ENCODE data around the gene MYO5C. TPM values are rescaled to one million over a fixed set of nuclear protein-coding genes. Genes with fewer than 3 reads are reported as not detected.

Gene MYO5C
- total and polyA plus RNA-seq, 2 donors (not counting 1 experiment from before 2014, with no cell fraction given), result under 0.01 to 0.07 TPM

- Histone ChIP-seq H2AFZ (ENCODE audit: low read length) (no peak overlapping the region), H3K79me2 (ENCODE audit: control insufficient read depth, insufficient read depth, low read length) (no peaks in the 10 kb centered on the region), H3K27ac (ENCODE audit: insufficient read depth, low read length) (no peak overlapping the region), H3K4me2 (ENCODE audit: extremely low read depth, insufficient read depth, low read length) (no peak overlapping the region), H3K27me3 (ENCODE audit: control insufficient read depth, insufficient read depth, low read length) (peaks cover 30% of the 10 kb centered on the region), H3K4me3 (replicated peaks in 1 of 4; ENCODE audit: control extremely low read depth in 1 of 4, insufficient read depth in 1 of 4, low read depth in 3 of 4, low read length in 4 of 4) (no peak overlapping the region), H3K36me3 (ENCODE audit: control insufficient read depth, insufficient read depth, low read length) (no peaks in the 10 kb centered on the region), H3K4me1 (ENCODE audit: control insufficient read depth, extremely low read depth, insufficient read depth, low read length) (no peaks in the 10 kb centered on the region), H3K9ac (ENCODE audit: insufficient read depth, low read length) (no peak overlapping the region), H4K20me1 (ENCODE audit: control insufficient read depth, extremely low read depth, insufficient read depth, low read length) (no peaks in the 10 kb centered on the region), H3K9me3 (ENCODE audit: control insufficient read depth, insufficient read depth, low read depth, low read length) (no peaks in the 10 kb centered on the region)
- TF ChIP-seq CTCF (conservative IDR thresholded peaks at IDR 0.05 in 1 of 2, IDR thresholded peaks at IDR 0.05 in 1 of 2; ENCODE audit: low read depth in 1 of 2, low read length in 2 of 2) (no peak), EZH2 (IDR thresholded peaks at IDR 0.05; ENCODE audit: low read length, missing control alignments) (no peak)
- no peak for DNase-seq (ENCODE audit: low read depth in 2 of 2)
Observed at GRCh38 chr15:52290800-52291199, 4.8 kb downstream of the MYO5C start.

- TF ChIP-seq CTCF (conservative IDR thresholded peaks at IDR 0.05 in 1 of 2, IDR thresholded peaks at IDR 0.05 in 1 of 2; ENCODE audit: low read depth in 1 of 2, low read length in 2 of 2) (no peak), EZH2 (IDR thresholded peaks at IDR 0.05; ENCODE audit: low read length, missing control alignments) (no peak)
- Histone ChIP-seq H3K27me3 (ENCODE audit: control insufficient read depth, insufficient read depth, low read length) (peaks cover 28% of the 10 kb centered on the region), H3K9ac (ENCODE audit: insufficient read depth, low read length) (no peak overlapping the region), H3K9me3 (ENCODE audit: control insufficient read depth, insufficient read depth, low read depth, low read length) (no peaks in the 10 kb centered on the region), H3K4me2 (ENCODE audit: extremely low read depth, insufficient read depth, low read length) (no peak overlapping the region), H3K4me3 (replicated peaks in 1 of 4; ENCODE audit: control extremely low read depth in 1 of 4, insufficient read depth in 1 of 4, low read depth in 3 of 4, low read length in 4 of 4) (no peak overlapping the region), H3K79me2 (ENCODE audit: control insufficient read depth, insufficient read depth, low read length) (no peaks in the 10 kb centered on the region), H3K36me3 (ENCODE audit: control insufficient read depth, insufficient read depth, low read length) (no peaks in the 10 kb centered on the region), H4K20me1 (ENCODE audit: control insufficient read depth, extremely low read depth, insufficient read depth, low read length) (no peaks in the 10 kb centered on the region), H2AFZ (ENCODE audit: low read length) (no peak overlapping the region), H3K27ac (ENCODE audit: insufficient read depth, low read length) (no peak overlapping the region), H3K4me1 (ENCODE audit: control insufficient read depth, extremely low read depth, insufficient read depth, low read length) (no peaks in the 10 kb centered on the region)
- no peak for DNase-seq (ENCODE audit: low read depth in 2 of 2)
Observed at GRCh38 chr15:52290329-52290728, 5.3 kb downstream of the MYO5C start.

GRCh38 chr15:52289629-52290081 lies 5.9 kb downstream of the MYO5C start:
- no peak overlapping the region for H2AFZ ChIP-seq (ENCODE audit: low read length)
- peak in 1 of 2 donors; percentile 37 for DNase-seq (ENCODE audit: low read depth in 2 of 2)

More at GRCh38 chr15:52289629-52290081, 5.9 kb downstream of the MYO5C start:
- Histone ChIP-seq H3K4me1 (ENCODE audit: control insufficient read depth, extremely low read depth, insufficient read depth, low read length) (no peaks in the 10 kb centered on the region), H3K79me2 (ENCODE audit: control insufficient read depth, insufficient read depth, low read length) (no peaks in the 10 kb centered on the region), H4K20me1 (ENCODE audit: control insufficient read depth, extremely low read depth, insufficient read depth, low read length) (no peaks in the 10 kb centered on the region), H3K4me2 (ENCODE audit: extremely low read depth, insufficient read depth, low read length) (no peak overlapping the region), H3K27me3 (ENCODE audit: control insufficient read depth, insufficient read depth, low read length) (peaks cover 22% of the 10 kb centered on the region), H3K4me3 (replicated peaks in 1 of 4; ENCODE audit: control extremely low read depth in 1 of 4, insufficient read depth in 1 of 4, low read depth in 3 of 4, low read length in 4 of 4) (no peak overlapping the region), H3K36me3 (ENCODE audit: control insufficient read depth, insufficient read depth, low read length) (no peaks in the 10 kb centered on the region), H3K9ac (ENCODE audit: insufficient read depth, low read length) (no peak overlapping the region), H3K9me3 (ENCODE audit: control insufficient read depth, insufficient read depth, low read depth, low read length) (no peaks in the 10 kb centered on the region), H3K27ac (ENCODE audit: insufficient read depth, low read length) (no peak overlapping the region)
- no peak for TF ChIP-seq EZH2 (IDR thresholded peaks at IDR 0.05; ENCODE audit: low read length, missing control alignments)
- no peak for TF ChIP-seq CTCF (conservative IDR thresholded peaks at IDR 0.05 in 1 of 2, IDR thresholded peaks at IDR 0.05 in 1 of 2; ENCODE audit: low read depth in 1 of 2, low read length in 2 of 2)
